IPS DF 6.9 (cell line): ENCODE measurements around the gene GMPPA.

ENCODE experiments used
- DNase-seq: peaks from one replicate; pipeline ENCODE4 v3.0.0-alpha.2; 2013; ENCODE audit warnings: low read depth, low spot score
- H3K27ac ChIP-seq: one replicate; pipeline ENCODE4 v1.5.1; 2013; ENCODE audit warnings: low read length, control low read depth
- H3K27me3 ChIP-seq: 2 replicates; pipeline ENCODE4 v1.6.1; 2013; ENCODE audit warnings: mild to moderate bottlenecking, low read length; ENCODE audit not compliant: control insufficient read depth, insufficient read depth
- H3K36me3 ChIP-seq: 2 replicates; pipeline ENCODE4 v1.6.1; 2013; ENCODE audit warnings: low read length; ENCODE audit not compliant: control insufficient read depth, insufficient read depth
- H3K4me1 ChIP-seq: 2 replicates; pipeline ENCODE4 v1.6.1; 2013; ENCODE audit warnings: low read length; ENCODE audit not compliant: control insufficient read depth, insufficient read depth
- H3K4me3 ChIP-seq: 2 replicates; pipeline ENCODE4 v1.5.1; 2013; ENCODE audit warnings: mild to moderate bottlenecking, low read length
- H3K9me3 ChIP-seq: 2 replicates; pipeline ENCODE4 v1.6.1; 2013; ENCODE audit warnings: low read length, inconsistent platforms; ENCODE audit not compliant: control insufficient read depth, insufficient read depth
- WGBS: extraction: QIAGEN DNeasy Blood & Tissue Kit; methylation state at CpG from one replicate; pipeline ENCODE4 v1.1.7; 2013; ENCODE audit warnings: mixed read lengths, missing lambda C conversion rate; ENCODE audit not compliant: insufficient read length, insufficient coverage; 5-methylcytosine and 5-hydroxymethylcytosine counted together

The GMPPA gene

DNA sequence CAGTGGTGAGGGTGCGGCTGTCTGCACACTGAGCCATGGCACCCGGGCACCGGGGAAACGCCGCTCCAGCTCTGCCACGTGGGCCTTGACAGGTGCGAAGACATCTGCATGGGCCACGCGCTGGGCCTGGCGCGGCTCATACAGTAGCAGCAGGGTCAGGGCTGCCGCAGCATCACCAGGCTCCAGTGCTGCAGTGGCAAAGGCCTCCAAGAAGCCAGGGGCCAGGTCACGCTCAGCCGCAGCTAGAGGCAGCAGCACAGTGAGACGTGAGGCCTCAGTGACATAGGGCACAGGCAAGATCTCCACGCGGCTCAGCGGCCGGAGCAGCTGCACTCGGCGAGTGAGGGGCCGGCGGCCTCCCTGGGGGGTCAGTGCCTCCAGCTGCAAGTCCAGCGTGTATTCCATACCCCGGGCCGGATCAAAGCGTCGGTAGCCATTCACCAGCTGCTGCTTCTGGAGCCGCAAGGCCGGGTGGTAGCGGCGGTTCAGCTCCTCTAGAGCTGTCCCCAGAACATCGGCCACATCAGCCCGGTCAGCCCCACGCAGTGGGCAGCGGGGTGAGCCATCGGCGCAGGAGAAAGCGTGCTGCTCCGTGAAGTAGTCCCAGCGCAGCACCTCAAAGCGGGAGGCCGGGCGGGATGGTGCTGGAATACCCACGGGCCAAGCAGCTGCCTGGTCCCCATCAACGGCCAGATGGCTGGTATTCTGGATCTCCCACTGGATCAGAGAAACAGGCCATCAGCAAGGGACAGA lies 41.4 kb downstream of the GMPPA start:
- H3K4me1 ChIP-seq, result peaks cover 11% of the 10 kb centered on the region; the same call in 1 of the 2 replicates
- no CpG with 5 or more reads among the region's 46 CpGs for WGBS

DNA sequence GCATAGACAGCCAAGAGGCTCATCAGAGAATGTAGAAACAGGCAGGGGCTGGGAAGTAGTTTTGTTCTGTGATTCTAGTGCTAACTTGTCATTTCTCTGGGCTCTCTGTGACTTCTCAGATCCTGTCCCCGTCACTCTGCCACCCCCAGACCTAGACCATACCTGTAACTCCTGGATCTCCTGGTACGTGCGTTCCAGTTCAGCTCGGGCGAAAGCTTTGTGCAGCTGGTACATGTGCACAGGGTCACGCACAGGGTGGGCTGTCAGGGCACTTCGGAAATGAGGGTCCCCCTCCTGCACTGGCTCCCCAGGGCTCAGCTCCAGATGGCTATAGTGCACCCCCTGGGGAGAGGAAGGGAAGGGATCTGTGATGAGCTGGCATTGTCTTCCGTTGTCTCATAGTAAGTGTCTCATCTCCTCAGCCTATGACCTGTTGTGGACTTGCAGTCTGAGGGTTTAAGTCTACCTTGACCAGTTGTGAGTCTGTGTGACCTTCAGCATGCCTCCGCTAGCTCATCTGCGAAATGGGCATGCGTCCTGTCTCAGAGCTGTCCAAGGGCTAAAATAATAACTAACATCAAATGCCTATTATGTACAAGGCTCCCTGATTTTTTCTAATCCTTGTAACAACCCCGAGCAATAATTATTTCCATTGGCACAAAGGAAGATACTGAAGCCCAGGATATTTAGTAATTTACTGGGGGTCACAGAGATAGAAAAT lies 42.3 kb downstream of the GMPPA start:
- DNase-seq, result no peak
- peaks cover 15% of the 10 kb centered on the region for H3K36me3 ChIP-seq
- no CpG with 5 or more reads among the region's 12 CpGs for WGBS
- peaks cover 11% of the 10 kb centered on the region; the same call in 1 of the 2 replicates for H3K4me1 ChIP-seq
- no peaks in the 10 kb centered on the region for H3K27me3 ChIP-seq
- no peak overlapping the region for H3K4me3 ChIP-seq
- H3K27ac ChIP-seq, result no peak overlapping the region
- no peaks in the 10 kb centered on the region for H3K9me3 ChIP-seq

More for the DNA sequence above, 41.4 kb downstream of the GMPPA start:
- H3K4me3 ChIP-seq, result no peak overlapping the region
- no peak overlapping the region for H3K27ac ChIP-seq
- H3K36me3 ChIP-seq, result peaks cover 15% of the 10 kb centered on the region
- H3K27me3 ChIP-seq, result no peaks in the 10 kb centered on the region
- no peaks in the 10 kb centered on the region for H3K9me3 ChIP-seq
- no peak for DNase-seq

DNA sequence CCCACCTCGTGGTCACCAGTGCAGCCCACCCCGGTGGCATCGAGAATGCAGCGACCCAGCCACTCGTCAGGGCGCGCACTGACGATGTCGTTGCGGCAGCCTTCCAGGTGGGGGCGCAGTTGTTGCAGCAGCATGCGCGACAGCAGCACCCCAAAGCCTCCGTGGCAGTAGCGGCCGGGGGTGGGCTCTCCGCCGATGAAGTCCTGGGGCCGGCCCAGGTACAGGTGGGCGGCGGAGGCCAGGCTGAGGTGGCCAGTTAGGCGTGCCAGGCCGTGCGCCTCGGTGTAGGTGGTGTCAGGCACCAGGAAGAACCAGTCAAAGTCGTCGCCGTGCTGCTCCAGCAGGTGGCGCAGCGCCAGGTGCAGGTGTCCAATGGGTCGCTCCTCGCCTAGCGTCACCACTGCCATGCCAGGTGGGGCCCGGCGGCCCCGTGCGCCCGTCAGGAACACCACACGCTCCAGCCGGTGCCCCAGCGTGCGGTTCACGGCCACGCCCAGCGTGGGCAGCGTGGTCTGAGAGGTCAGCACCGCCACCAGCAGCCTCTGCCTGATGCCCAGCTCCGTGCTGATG lies 43.0 kb downstream of the GMPPA start:
- H3K27me3 ChIP-seq, result no peaks in the 10 kb centered on the region
- peaks cover 11% of the 10 kb centered on the region; the same call in 1 of the 2 replicates for H3K4me1 ChIP-seq
- no peak for DNase-seq
- peaks cover 15% of the 10 kb centered on the region for H3K36me3 ChIP-seq
- peak overlapping the region; percentile 11; the same call in 1 of the 2 replicates for H3K4me3 ChIP-seq
- no peaks in the 10 kb centered on the region for H3K9me3 ChIP-seq
- no CpG with 5 or more reads among the region's 48 CpGs for WGBS
- no peak overlapping the region for H3K27ac ChIP-seq

DNA sequence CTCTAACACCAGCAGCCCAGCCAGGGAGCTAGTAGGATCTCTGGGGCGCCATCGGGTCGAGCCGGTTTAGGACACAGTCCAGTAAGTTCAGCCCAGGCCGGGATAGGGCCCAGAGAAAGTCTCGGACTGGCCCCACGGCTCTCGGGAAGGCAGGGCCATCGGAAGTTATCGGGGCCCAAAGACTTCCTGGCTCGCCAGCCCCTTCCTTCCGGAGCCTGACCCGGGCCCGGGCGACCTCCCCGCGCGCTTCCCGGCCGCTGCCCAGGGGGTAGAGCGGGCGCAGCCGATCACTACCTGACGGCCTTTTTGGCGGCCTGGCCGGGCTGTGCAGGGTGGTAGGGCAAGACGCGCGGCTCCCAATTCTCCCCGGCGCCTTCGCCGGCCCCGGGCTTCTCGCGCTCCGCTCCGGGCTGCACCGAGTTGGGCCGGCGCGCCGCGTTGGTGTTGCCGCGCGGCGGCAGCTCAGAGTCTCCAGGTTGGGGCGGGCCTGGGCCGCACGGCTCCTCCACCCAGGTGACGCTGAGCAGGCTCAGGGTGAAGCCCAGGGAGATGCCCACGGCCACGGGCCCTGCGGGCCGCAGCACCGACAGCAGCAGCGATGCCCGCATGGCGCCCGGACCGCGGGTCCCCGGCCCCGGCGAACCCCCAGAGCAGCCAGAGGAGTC lies 44.4 kb downstream of the GMPPA start:
- peak overlapping the region; percentile 97 for H3K4me3 ChIP-seq
- H3K4me1 ChIP-seq, result peaks cover 5% of the 10 kb centered on the region; the same call in 1 of the 2 replicates
- no peak for DNase-seq
- WGBS, result no CpG with 5 or more reads among the region's 66 CpGs
- H3K9me3 ChIP-seq, result no peaks in the 10 kb centered on the region
- peaks cover 22% of the 10 kb centered on the region for H3K36me3 ChIP-seq
- H3K27me3 ChIP-seq, result no peaks in the 10 kb centered on the region
- H3K27ac ChIP-seq, result no peak overlapping the region

DNA sequence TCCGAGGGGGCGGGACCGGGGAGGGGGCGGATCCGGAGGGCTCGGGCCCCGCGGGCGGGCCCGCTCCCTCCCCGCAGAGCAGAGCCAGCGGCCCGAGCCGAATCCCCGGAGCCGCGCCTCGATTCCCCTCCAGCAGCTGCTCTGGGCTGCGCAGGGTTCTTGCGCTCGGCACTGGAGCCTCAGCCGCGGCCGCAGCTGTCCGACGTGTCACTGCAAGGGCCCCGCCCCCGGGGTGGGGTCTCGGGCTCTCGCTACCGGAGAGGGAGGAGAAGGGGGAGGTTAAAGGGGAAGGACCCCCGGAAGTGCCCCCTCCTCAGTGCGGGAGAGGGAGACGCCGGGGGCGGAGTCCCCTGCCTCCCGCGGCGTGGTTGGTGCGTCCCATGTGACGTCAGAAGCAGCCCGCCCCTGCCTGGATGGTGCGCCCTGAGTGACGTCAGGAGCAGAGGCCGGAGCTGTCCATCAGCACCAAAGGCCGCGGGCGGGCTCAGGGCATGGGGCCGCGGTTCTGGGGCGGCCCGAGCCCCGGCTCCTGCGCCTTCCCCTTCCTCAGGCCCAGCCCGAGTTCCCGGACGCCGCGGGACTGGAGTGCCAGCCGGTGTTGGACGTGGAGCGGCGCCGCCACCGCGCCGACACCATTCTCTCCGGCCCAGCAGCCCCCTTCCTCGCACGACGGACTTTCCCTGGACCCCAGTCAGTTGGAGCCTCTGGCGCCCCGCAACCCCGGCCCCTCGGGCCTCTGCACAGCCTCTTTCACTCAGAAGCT lies 45.1 kb downstream of the GMPPA start, which contains the start of the genes CHPF and TMEM198:
TSS of gene CHPF (minus strand) at position 214 of the 763 bp plus-strand sequence. CDS start 271 bp downstream, outside the sequence.
TSS of gene TMEM198 (plus strand) at position 433 of the 763 bp plus-strand sequence. CDS start 700 bp downstream, outside the sequence.
- Histone ChIP-seq H3K36me3 (peaks cover 22% of the 10 kb centered on the region), H3K4me3 (peak within 1 kb of the TSS; percentile 97), H3K4me1 (0 out of 2 replicates have a peak, but pooled peaks cover 3% of the 10 kb centered on the region), H3K9me3 (no peaks in the 10 kb centered on the region), H3K27me3 (no peaks in the 10 kb centered on the region), H3K27ac (no peak within 1 kb of the TSS)
- DNase-seq, result peak; percentile 94
- whole genome bisulfite sequencing, result no CpG with 5 or more reads among the region's 75 CpGs

DNA sequence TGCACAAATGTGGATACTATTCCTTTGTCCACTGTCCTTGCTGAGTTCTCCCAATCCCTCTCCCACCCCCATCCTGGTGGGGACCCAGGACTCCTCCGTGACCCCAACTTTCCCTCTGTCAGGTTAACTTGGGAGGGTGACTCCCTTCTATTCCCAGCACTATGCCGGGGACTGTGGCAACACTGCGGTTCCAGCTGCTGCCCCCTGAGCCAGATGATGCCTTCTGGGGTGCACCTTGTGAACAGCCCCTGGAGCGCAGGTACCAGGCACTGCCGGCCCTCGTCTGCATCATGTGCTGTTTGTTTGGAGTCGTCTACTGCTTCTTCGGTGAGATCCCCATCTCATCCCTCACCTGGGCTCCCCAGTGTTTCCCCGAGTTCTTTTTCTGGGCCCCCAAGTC lies 45.9 kb downstream of the GMPPA start:
- WGBS, result no CpG with 5 or more reads among the region's 9 CpGs

DNA sequence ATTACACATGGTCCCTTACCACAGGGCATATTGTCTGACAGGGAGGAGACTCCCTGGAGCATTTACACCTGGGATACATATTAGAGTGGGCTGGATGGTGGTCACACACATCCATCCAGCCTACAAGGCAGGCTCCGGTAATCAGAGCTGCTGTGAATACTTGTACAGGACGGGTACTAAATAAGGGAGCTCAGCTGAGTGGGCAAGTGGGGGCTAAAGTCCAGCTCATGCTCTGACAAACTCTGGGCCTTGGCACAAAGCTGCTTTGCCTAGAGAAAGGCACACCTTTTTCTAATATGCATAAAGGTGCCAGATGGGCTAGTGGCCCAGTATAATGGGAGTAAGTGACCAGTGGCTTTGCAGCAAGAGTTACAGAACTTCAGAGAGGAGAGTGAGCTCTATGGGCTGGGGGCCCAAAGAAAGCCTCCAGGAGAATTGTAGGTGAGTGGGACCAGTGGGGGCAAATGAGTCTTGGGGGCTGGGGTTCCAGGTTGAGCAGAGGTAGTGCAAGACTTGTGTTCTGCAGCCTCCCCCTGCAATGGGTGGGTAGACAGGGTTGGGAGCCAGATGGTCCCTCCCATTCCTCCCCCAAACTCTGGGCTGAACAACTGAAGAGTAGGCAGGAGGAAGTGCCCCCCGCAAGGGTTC lies 46.7 kb downstream of the GMPPA start:
- peaks cover 8% of the 10 kb centered on the region for H3K36me3 ChIP-seq
- no peak overlapping the region for H3K27ac ChIP-seq
- H3K9me3 ChIP-seq, result no peaks in the 10 kb centered on the region
- no peak for DNase-seq
- 0 out of 2 replicates have a peak, but pooled peaks cover 3% of the 10 kb centered on the region for H3K4me1 ChIP-seq
- H3K4me3 ChIP-seq, result no peak overlapping the region
- no peaks in the 10 kb centered on the region for H3K27me3 ChIP-seq
- no CpG with 5 or more reads among the region's 3 CpGs for WGBS

More for the DNA sequence above, 45.9 kb downstream of the GMPPA start:
- DNase-seq, result no peak
- Histone ChIP-seq H3K27ac (no peak overlapping the region), H3K4me3 (peak overlapping the region; percentile 40; the same call in 1 of the 2 replicates), H3K9me3 (no peaks in the 10 kb centered on the region), H3K36me3 (peaks cover 17% of the 10 kb centered on the region), H3K4me1 (0 out of 2 replicates have a peak, but pooled peaks cover 3% of the 10 kb centered on the region), H3K27me3 (no peaks in the 10 kb centered on the region)

DNA sequence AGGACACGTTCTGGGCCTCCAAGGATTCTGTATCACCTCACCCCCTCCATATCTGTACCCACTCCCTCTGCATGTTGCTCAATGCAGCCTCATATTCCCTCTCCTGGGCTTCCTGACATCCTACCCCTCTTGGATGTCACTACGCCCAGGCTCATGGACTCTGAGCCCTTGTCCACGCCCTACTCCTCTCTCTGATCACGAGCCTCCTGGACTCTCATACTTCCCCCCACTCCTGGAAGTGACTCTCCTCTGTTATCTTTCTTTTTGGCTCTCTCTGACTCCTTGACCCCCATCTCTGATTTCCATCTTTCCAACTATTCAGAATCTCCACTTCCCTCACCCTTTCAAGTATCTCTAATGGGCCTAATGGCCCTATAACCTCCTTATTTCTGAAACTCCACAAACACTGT lies 47.3 kb downstream of the GMPPA start:
- Histone ChIP-seq H3K36me3 (peaks cover 7% of the 10 kb centered on the region; the same call in 1 of the 2 replicates), H3K27me3 (no peaks in the 10 kb centered on the region)

DNA sequence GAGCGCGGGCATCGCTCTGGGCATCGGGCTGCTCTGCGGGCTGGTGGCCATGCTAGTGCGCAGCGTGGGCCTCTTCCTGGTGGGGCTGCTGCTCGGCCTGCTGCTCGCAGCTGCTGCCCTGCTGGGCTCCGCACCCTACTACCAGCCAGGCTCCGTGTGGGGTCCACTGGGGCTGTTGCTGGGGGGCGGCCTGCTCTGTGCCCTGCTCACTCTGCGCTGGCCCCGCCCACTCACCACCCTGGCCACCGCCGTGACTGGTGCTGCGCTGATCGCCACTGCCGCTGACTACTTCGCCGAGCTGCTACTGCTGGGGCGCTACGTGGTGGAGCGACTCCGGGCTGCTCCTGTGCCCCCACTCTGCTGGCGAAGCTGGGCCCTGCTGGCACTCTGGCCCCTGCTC lies 48.9 kb downstream of the GMPPA start:
- DNase-seq, result no peak
- no CpG with 5 or more reads among the region's 26 CpGs for WGBS
- Histone ChIP-seq H3K27ac (no peak overlapping the region), H3K4me3 (no peak overlapping the region), H3K27me3 (no peaks in the 10 kb centered on the region), H3K36me3 (peaks cover 7% of the 10 kb centered on the region; the same call in 1 of the 2 replicates), H3K9me3 (no peaks in the 10 kb centered on the region), H3K4me1 (0 out of 2 replicates have a peak, but pooled peaks cover 5% of the 10 kb centered on the region)

More for the DNA sequence above, 47.3 kb downstream of the GMPPA start:
- Histone ChIP-seq H3K4me3 (no peak overlapping the region), H3K9me3 (no peaks in the 10 kb centered on the region), H3K4me1 (0 out of 2 replicates have a peak, but pooled peaks cover 5% of the 10 kb centered on the region), H3K27ac (no peak overlapping the region)
- DNase-seq, result no peak
- WGBS, result no CpG with 5 or more reads among the region's 4 CpGs
